ENCODE results near the gene HABP2.

HABP2 gene

GRCh38 chr10:113552701-113553100 is at the start of gene HABP2:
HABP2 (plus strand) TSS chr10:113553053; CDS start chr10:113553122, 69 bp downstream.
- no peak for DNase-seq (ENCODE audit: low read depth)

GRCh38 chr10:113503930-113504329 is 48.9 kb upstream of the HABP2 start:
- DNase-seq (ENCODE audit: low read depth), result no peak

- DNase-seq (ENCODE audit: low read depth), result no peak
These were observed 48.4 kb upstream of the HABP2 start for GRCh38 chr10:113504423-113504822.

- no peak for DNase-seq (ENCODE audit: low read depth)
These were observed 46.4 kb upstream of the HABP2 start for GRCh38 chr10:113506476-113506875.

- no peak for DNase-seq (ENCODE audit: low read depth)
These were observed 41.4 kb upstream of the HABP2 start for GRCh38 chr10:113511419-113511818.

- DNase-seq (ENCODE audit: low read depth), result no peak
These were observed 37.7 kb upstream of the HABP2 start for GRCh38 chr10:113515161-113515560.

- no peak for DNase-seq (ENCODE audit: low read depth)
These were observed 37.3 kb upstream of the HABP2 start for GRCh38 chr10:113515601-113516000.

GRCh38 chr10:113516061-113516460 is 36.8 kb upstream of the HABP2 start:
- no peak for DNase-seq (ENCODE audit: low read depth)

GRCh38 chr10:113517165-113517900 is 35.5 kb upstream of the HABP2 start:
- DNase-seq (ENCODE audit: low read depth), result no peak

- DNase-seq (ENCODE audit: low read depth), result no peak
These were observed 35.0 kb upstream of the HABP2 start for GRCh38 chr10:113517901-113518260.

GRCh38 chr10:113518415-113518814 is 34.4 kb upstream of the HABP2 start:
- DNase-seq (ENCODE audit: low read depth), result no peak

- no peak for DNase-seq (ENCODE audit: low read depth)
These were observed 33.8 kb upstream of the HABP2 start for GRCh38 chr10:113518816-113519591.

GRCh38 chr10:113519681-113520115 is 33.2 kb upstream of the HABP2 start:
- no peak for DNase-seq (ENCODE audit: low read depth)

GRCh38 chr10:113520261-113520660 is 32.6 kb upstream of the HABP2 start:
- DNase-seq (ENCODE audit: low read depth), result no peak

- DNase-seq (ENCODE audit: low read depth), result peak; percentile 14
These were observed 32.0 kb upstream of the HABP2 start for GRCh38 chr10:113520690-113521474.

GRCh38 chr10:113521475-113521795 is 31.4 kb upstream of the HABP2 start:
- no peak for DNase-seq (ENCODE audit: low read depth)

GRCh38 chr10:113522460-113522859 is 30.4 kb upstream of the HABP2 start:
- no peak for DNase-seq (ENCODE audit: low read depth)

GRCh38 chr10:113523071-113523470 is 29.8 kb upstream of the HABP2 start:
- DNase-seq (ENCODE audit: low read depth), result no peak

GRCh38 chr10:113523628-113524027 is 29.2 kb upstream of the HABP2 start:
- DNase-seq (ENCODE audit: low read depth), result no peak

GRCh38 chr10:113524120-113524519 is 28.7 kb upstream of the HABP2 start:
- no peak for DNase-seq (ENCODE audit: low read depth)

GRCh38 chr10:113524539-113525490 is 28.0 kb upstream of the HABP2 start:
- DNase-seq (ENCODE audit: low read depth), result no peak

GRCh38 chr10:113525713-113526112 is 27.1 kb upstream of the HABP2 start:
- DNase-seq (ENCODE audit: low read depth), result no peak

Measured in HS-27A (cell line).